GM04504 (cell line): Measurements from ENCODE around the gene MRPS22.
A peak's percentile ranks its signal among the peaks of the same experiment; 100 is the strongest.
"Not testable (repeated sequence)": the region's sequence is repeated elsewhere in the genome, so short reads cannot be mapped to it uniquely, and the experiment has no call there.

ENCODE experiments used
- DNase-seq: peaks from one replicate; pipeline ENCODE4 v3.0.0-alpha.2; 2012; ENCODE audit warnings: low read depth

Gene MRPS22

DNA sequence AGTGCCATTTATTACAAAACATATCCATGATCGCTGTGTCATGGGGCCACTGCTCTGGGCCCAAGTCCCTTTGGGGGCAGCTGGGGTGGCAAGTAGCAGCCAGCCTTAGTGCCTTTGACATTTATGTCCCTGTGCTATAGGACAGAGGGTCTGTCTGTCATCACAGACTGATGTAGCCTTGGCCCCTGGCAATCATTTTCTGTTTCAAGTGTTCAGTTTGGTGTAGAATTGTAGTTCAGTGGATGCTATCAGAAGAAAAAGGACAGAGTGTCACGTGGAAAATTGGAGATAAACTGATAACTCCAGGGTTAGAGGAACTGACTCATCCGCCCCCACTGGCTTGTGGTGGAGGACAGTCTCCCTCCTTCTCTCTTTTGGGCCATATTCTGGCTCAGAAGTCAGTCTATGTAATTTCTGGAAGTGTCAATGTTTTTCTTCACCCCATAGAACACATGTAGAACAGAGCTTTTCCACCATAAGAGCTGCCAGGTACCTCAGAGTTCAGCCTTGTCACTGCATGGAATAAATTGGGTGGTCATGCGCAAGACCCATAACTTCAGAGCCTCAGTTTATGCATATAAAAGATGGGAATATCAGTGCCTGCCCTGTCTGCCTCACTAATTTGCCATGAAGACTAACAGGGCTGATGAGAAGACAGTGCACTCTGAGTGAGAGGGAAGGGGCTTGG, 4.5 kb upstream of the MRPS22 start:
- no peak for DNase-seq

GRCh38 chr3:139340784-139341183, 3.0 kb upstream of the MRPS22 start:
- DNase-seq = no peak

GRCh38 chr3:139342054-139342453, 1.8 kb upstream of the MRPS22 start:
- DNase-seq = no peak

DNA sequence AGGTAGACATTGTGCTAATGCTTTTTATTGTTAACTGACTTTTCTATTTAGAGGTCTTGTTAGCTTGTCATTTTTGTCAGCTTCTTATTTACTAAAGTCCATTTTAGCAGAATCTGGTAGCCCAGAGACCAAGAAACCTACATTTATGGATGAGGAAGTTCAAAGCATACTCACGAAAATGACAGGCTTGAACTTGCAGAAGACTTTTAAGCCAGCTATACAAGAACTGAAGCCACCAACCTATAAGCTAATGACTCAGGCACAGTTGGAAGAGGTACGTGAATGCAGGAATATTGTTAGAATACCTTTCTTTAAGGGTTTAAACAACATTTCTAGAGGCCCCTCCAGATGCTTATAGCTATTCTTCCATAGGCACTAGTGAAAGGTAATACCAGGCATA, 3.0 kb downstream of the MRPS22 start:
- no peak for DNase-seq

- peak; percentile 27 for DNase-seq
These were observed 10.2 kb downstream of the MRPS22 start for GRCh38 chr3:139353920-139354556.

DNA sequence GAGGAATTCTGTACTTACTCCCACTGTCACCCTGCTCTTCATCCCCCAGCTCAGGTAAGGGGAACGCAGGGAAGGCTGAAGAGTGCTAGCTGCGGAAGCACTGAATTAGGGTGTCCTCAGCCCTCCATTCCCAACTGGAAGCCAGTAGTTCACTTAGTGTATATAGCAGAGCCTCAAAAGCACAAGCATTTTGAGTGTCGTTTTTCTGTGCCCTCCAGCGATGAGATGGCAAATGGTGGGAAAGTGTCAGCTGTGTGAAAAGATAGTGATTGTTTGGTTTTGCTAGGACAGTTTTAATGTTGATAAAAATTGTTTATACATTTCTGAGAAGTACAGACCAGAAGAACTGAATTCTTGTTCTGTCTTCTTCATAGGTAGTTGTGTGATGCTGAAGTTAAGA, 10.8 kb downstream of the MRPS22 start:
- no peak for DNase-seq

GRCh38 chr3:139355476-139355875, 11.7 kb downstream of the MRPS22 start:
- DNase-seq = peak; percentile 41

GRCh38 chr3:139355891-139356290, 12.1 kb downstream of the MRPS22 start:
- DNase-seq = no peak

- DNase-seq = no peak
These were observed 14.1 kb downstream of the MRPS22 start for GRCh38 chr3:139357899-139358298.

GRCh38 chr3:139358841-139359562, 15.2 kb downstream of the MRPS22 start:
- DNase-seq = no peak

GRCh38 chr3:139361276-139361675, 17.5 kb downstream of the MRPS22 start:
- no peak for DNase-seq

DNA sequence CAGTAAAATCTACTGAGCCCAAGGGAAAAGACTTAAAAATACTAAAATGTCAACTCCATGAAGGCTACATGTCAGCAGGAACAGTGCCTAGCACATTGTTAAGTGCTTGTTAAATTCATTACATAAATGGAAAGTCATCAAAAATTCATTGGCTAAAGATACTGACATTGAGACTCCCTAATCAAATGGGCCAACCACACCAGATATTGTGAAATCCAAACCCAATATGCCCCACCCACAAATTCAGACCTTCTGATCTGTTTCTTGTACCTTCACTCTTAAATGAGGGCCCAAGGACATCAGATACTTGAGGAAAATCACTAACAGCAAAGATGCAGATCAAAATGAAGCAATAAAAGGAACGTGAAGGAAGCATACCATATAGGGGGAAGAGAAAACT, 20.7 kb downstream of the MRPS22 start:
- DNase-seq = no peak

DNA sequence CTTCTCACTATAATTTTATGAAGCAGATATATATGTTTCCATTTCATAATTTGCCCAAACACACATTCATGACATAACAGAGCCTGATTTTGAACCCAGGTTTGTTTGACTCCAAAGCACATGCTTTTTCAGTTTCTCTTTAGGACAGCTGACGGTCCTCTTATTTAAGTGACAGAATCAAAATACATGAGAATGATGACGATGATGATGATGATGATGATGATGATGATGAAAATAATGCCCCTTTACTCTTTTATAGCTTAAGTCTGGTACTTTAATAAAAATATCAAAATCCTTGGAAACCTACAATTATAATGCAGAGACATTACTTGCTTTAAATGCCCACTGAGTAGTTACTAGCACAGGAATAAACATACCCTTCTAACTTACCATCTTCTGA, 30.3 kb downstream of the MRPS22 start:
- DNase-seq = no peak

DNA sequence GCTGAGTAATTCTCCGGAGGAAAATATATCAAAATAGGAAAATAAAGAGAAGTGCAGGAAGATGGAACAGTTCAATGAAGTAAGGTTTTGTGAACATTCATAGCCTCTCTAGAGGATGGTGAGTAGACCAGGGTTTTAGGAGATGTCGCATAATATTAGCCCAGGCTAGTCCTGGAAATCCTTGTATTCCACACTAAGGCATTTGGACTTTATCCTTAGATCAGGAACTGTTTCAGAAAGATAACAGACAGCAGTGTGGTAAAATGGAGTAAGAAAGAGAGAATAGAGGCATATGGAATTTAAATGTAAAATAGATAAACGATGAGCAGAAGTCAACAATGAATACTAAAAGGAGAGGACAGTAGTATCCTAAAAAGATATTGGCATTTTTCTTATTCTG, 33.6 kb downstream of the MRPS22 start:
- DNase-seq = no peak

GRCh38 chr3:139378587-139379241, 34.9 kb downstream of the MRPS22 start:
- no peak for DNase-seq

DNA sequence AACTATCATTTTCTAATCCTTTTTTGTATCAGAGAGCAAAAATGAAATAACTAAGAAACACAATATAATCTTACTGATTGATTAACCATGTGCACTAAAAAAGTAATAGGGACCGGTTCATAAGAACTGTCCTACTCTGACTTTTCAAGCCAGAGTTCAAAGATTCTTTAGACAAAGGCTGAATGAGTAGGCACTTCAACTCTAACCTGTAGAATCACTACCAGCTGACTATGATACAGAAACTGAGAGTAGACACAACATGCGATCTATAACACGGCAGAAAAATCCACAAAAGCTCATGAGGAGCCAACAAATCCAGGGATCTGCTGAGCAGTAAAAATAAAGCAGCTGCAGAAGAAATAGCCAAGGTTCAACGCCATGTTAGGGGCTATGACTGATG, 36.8 kb downstream of the MRPS22 start:
- DNase-seq = no peak

- not testable (repeated sequence) for DNase-seq
These were observed 38.5 kb downstream of the MRPS22 start for GRCh38 chr3:139382291-139382690.

DNA sequence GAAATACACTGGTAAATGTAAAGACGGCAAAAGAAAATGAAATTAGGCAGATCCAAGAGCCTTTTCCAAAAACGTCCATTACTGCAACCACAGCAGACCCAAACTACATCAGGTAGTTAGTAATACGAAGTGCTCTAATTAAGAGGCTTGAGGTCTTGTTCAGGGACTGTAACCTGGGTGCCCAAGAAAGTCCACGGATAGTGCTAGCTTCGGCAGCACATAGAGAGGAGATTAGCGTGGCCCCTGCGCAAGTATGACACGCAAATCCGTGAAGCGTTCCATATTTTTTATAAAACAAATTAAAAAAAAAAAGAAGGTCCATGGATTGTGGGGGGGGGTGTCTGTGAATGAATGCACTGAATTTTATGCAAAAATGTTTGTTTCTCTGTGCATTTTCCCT, 44.3 kb downstream of the MRPS22 start:
- DNase-seq = no peak

DNA sequence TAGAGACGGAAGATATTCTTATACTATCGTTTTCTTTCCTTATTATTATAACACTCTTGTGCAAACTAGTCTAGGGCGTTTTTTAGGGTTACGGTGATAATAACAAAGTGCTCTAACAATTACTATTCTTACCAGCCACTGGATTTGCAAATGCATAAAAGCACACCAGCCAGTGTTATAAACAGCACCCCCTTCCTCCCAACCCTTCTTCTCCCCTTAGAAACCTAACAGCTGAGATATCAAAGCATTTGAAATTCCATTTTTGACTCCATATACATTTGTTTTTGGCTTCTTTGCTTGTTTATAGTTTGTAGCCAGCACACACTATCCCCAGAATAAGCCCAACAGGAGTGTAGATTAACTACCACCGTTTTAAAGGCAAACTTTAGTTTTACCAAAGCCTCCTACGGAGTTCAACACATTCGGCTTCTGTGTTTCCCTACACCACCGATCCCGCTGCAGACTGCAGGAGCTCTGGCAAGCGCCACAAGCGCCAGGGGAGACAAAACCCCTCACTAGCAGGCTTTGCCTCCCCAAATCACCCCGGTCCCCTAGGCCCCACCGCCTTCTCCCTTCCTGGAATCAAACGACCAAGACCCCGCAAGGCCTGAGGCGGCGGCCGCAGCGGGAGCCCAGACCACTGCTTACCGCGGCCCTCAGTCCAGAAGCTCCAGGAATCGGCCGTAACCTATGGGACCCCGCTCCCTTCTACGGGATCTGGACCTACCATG, 45.2 kb downstream of the MRPS22 start:
- DNase-seq = no peak

GRCh38 chr3:139389552-139390368, 45.9 kb downstream of the MRPS22 start, which contains the start of gene COPB2:
Gene COPB2 (minus strand): TSS chr3:139389647. CDS start chr3:139389550, 97 bp downstream.
- peak; percentile 99 for DNase-seq

- DNase-seq = no peak
These were observed 50.3 kb downstream of the MRPS22 start for GRCh38 chr3:139394116-139394515.
